Transverse colon (tissue), 4 donors: ENCODE results near the gene VEPH1. TPM values are rescaled to one million over a fixed set of nuclear protein-coding genes. Genes with fewer than 3 reads are reported as not detected.

ENCODE experiments used
- DNase-seq: peaks from one replicate; pipeline ENCODE4 v3.0.0-alpha.2; 2019
- H3K27ac ChIP-seq, 4 donors: fragments of 200-600 bp; sonication (generic); 2 replicates each; pipeline ENCODE4 v1.5.1; 2016 to 2018; ENCODE audit warnings: inconsistent platforms in 4 of 4
- H3K27me3 ChIP-seq: fragments of 200-600 bp; sonication (generic); 2 replicates; pipeline ENCODE4 v1.5.1; 2017; ENCODE audit warnings: inconsistent platforms
- H3K36me3 ChIP-seq, 4 donors: fragments of 200-600 bp; sonication (generic); 2 replicates each; pipeline ENCODE4 v1.5.1; 2017 to 2019; ENCODE audit warnings: inconsistent platforms in 4 of 4
- H3K4me1 ChIP-seq, 4 donors: fragments of 200-600 bp; sonication (generic); 2 replicates each; pipeline ENCODE4 v1.5.1; 2017 to 2020; ENCODE audit warnings: inconsistent platforms in 4 of 4
- H3K4me3 ChIP-seq, 4 donors: fragments of 200-600 bp; sonication (generic); 1 replicate in 1 of 4; 2 replicates in 3 of 4; pipeline versions ENCODE4 v1.5.1 to v1.6.1; 2017 to 2019; ENCODE audit warnings: inconsistent platforms in 4 of 4
- H3K9me3 ChIP-seq, 2 donors: fragments of 200-600 bp; sonication (generic); 2 replicates each; pipeline ENCODE4 v1.5.1; 2017 to 2019; ENCODE audit warnings: inconsistent platforms in 2 of 2
- EP300 ChIP-seq: sonication (generic); formaldehyde crosslinking; IDR thresholded peaks from one replicate; pipeline ENCODE4 v1.6.1; 2017; ENCODE audit warnings: antibody characterized with exemption, low read depth
- POLR2A ChIP-seq: fragments of 450-650 bp; IDR thresholded peaks from one replicate; pipeline ENCODE4 v1.6.1; 2016; ENCODE audit warnings: antibody characterized with exemption, mild to moderate bottlenecking, moderate library complexity
- POLR2AphosphoS5 ChIP-seq, 3 donors: sonication (generic); formaldehyde crosslinking; IDR thresholded peaks; one replicate each; pipeline ENCODE4 v1.6.1; 2016; ENCODE audit warnings: antibody characterized with exemption in 3 of 3
- WGBS, 2 donors: methylation state at CpG; one replicate each; pipeline ENCODE4 v1.1.5; 2018; ENCODE audit warnings: low coverage in 1 of 2; 5-methylcytosine and 5-hydroxymethylcytosine counted together
- in situ Hi-C, 4 donors: fragments of 200-750 bp; cut with MboI; loops; one replicate each; pipeline versions ENCODE4 v1.15.0 to v1.15.1; 2017; ENCODE audit warnings: low sequenced_read_pairs in 3 of 4, low pct_ligation_motif_present in 1 of 4, low pct_unique_long_range_greater_than_20kb in 1 of 4
- intact Hi-C: fragments of 100-400 bp; cut with DNase I; formaldehyde crosslinking; loops from one replicate; pipeline ENCODE4 v1.15.1; 2023; ENCODE audit warnings: low total_unique reads
- total RNA-seq, 4 donors: library from RNA; depleted of rRNA; stranded (reverse); fragments of >200 nt; gene quantifications; one replicate each; pipeline ENCODE4 v1.1.0, GENCODE V29; 2016
- TF ChIP-seq, protein P1 (sequence below), 5 experiments: fragments of 200-600 bp in 3 of 5; fragments of 450-650 bp in 2 of 5; sonication (generic) in 3 of 5; IDR thresholded peaks; 1 replicate in 2 of 5; 2 replicates in 3 of 5; pipeline ENCODE4 v1.5.1; 2016 to 2017; ENCODE audit warnings: antibody characterized with exemption in 5 of 5, inconsistent platforms in 3 of 5, mild to moderate bottlenecking in 2 of 5, moderate library complexity in 1 of 5

VEPH1 gene
- total RNA-seq, 4 donors from 2014 or later, result 0.20 to 4.1 (median 0.90) TPM

GRCh38 chr3:157404381-157404780 lies 98.8 kb downstream of the VEPH1 start:
- DNase-seq, result no peak
- H3K27me3 ChIP-seq, result no peaks in the 10 kb centered on the region
- intact Hi-C loops (no loop called here), in situ Hi-C loops (no loop called here)
- H3K4me3 ChIP-seq, result no peak overlapping the region
- TF ChIP-seq, protein P1, sequence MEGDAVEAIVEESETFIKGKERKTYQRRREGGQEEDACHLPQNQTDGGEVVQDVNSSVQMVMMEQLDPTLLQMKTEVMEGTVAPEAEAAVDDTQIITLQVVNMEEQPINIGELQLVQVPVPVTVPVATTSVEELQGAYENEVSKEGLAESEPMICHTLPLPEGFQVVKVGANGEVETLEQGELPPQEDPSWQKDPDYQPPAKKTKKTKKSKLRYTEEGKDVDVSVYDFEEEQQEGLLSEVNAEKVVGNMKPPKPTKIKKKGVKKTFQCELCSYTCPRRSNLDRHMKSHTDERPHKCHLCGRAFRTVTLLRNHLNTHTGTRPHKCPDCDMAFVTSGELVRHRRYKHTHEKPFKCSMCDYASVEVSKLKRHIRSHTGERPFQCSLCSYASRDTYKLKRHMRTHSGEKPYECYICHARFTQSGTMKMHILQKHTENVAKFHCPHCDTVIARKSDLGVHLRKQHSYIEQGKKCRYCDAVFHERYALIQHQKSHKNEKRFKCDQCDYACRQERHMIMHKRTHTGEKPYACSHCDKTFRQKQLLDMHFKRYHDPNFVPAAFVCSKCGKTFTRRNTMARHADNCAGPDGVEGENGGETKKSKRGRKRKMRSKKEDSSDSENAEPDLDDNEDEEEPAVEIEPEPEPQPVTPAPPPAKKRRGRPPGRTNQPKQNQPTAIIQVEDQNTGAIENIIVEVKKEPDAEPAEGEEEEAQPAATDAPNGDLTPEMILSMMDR (IDR thresholded peaks at IDR 0.05), result no peak
- TF ChIP-seq POLR2A (no peak), EP300 (no peak), POLR2AphosphoS5 (IDR thresholded peaks at IDR 0.05) (no peak)
- no peaks in the 10 kb centered on the region for H3K9me3 ChIP-seq
- 42 to 67% methylated on average over 1 of the region's 1 CpG for WGBS, 2 donors
- H3K36me3 ChIP-seq, result no peaks in the 10 kb centered on the region
- no peak overlapping the region for H3K27ac ChIP-seq
- no peaks in the 10 kb centered on the region for H3K4me1 ChIP-seq

DNA sequence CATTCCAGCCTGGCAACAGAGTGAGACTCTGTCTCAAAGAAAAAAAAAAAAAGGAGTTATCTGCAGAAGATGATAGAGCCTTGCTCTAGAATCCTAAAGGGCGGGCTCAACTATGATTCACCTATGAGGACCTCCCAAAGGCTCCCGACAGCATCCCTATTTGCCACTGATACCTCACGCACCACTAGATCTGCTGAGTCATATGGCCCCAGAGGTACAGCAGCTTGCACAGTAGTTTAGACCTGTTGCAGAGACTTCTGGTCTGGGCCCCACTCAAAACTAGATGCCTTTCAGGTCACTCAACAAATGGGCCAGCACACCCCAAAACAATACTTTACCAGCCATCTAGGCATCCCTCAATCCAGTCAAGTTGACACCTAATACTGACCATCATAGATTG lies 104.6 kb downstream of the VEPH1 start:
- Histone ChIP-seq H3K36me3 (no peaks in the 10 kb centered on the region), H3K27me3 (no peaks in the 10 kb centered on the region), H3K4me3 (no peak overlapping the region), H3K4me1 (no peaks in the 10 kb centered on the region), H3K27ac (no peak overlapping the region), H3K9me3 (no peaks in the 10 kb centered on the region)
- intact Hi-C loops (no loop called here), in situ Hi-C loops (no loop called here)
- 80 to 81% methylated on average over 1 to 3 of the region's 3 CpGs for WGBS, 2 donors
- TF ChIP-seq EP300, result no peak
- TF ChIP-seq POLR2AphosphoS5 (IDR thresholded peaks at IDR 0.05), result no peak
- DNase-seq, result no peak

DNA sequence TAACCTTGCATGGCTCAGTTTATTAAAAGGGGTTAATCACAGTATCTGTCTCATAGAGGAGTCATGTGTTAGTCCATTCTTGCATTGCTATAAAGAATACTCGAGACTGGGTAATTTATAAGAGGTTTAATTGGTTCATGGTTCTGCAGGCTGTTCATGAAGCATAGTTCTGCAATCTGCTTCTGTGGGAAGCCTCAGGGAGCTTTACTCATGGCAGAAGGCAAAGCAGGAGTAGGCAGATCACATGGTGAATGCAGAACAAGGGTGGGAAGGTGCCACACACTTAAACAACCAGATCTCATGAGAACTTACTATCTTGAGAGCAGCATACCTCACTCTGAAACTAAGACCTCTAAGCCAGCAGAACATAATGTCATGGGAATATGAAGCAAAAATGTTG lies 108.8 kb downstream of the VEPH1 start:
- Histone ChIP-seq H3K36me3 (no peaks in the 10 kb centered on the region), H3K27me3 (no peaks in the 10 kb centered on the region), H3K9me3 (no peaks in the 10 kb centered on the region), H3K27ac (no peak overlapping the region), H3K4me1 (no peaks in the 10 kb centered on the region), H3K4me3 (no peak overlapping the region)
- DNase-seq, result no peak
- no peak for TF ChIP-seq POLR2A
- 61% methylated on average over 1 of the region's 1 CpG; no CpG with 5 or more reads in 1 of the 2 donors for WGBS, 2 donors
- intact Hi-C loops (no loop called here), in situ Hi-C loops (no loop called here)

- Histone ChIP-seq H3K9me3 (no peaks in the 10 kb centered on the region), H3K4me3 (no peak overlapping the region), H3K27me3 (no peaks in the 10 kb centered on the region), H3K4me1 (no peaks in the 10 kb centered on the region), H3K27ac (no peak overlapping the region), H3K36me3 (no peaks in the 10 kb centered on the region)
- in situ Hi-C loops, result no loop called here
- intact Hi-C loops, result no loop called here
- TF ChIP-seq EP300, result no peak
- TF ChIP-seq, protein P1 (IDR thresholded peaks at IDR 0.05), result no peak
- TF ChIP-seq POLR2A, result no peak
- no peak for TF ChIP-seq POLR2AphosphoS5 (IDR thresholded peaks at IDR 0.05)
- no peak for DNase-seq
Measured at GRCh38 chr3:157393113-157393512, 110.1 kb downstream of the VEPH1 start.

DNA sequence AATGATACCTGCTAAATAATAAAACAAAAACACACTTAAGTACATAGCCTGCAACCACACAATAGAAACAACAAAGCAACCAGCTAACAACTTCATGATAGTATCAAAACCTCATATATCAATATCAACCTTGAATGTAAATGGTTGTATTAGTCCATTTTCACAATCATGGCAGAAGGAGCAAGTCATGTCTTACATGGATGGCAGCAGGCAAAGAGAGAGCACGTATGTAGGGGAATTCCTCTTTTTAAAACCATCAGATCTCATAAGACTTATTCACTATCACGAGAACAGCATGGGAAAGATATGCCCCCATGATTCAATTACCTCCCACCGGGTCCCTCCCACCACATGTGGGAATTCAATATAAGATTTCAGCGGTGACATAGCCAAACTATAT lies 111.1 kb downstream of the VEPH1 start:
- Histone ChIP-seq H3K4me3 (no peak overlapping the region), H3K9me3 (no peaks in the 10 kb centered on the region), H3K27ac (no peak overlapping the region), H3K36me3 (no peaks in the 10 kb centered on the region), H3K4me1 (no peaks in the 10 kb centered on the region), H3K27me3 (no peaks in the 10 kb centered on the region)
- in situ Hi-C loops, result no loop called here
- TF ChIP-seq POLR2AphosphoS5 (IDR thresholded peaks at IDR 0.05), result no peak
- TF ChIP-seq, protein P1 (IDR thresholded peaks at IDR 0.05), result no peak
- DNase-seq, result no peak
- WGBS, 2 donors, result 89 to 100% methylated on average over 2 to 4 of the region's 4 CpGs
- intact Hi-C loops, result no loop called here
